HepG2 (cell line): ENCODE measurements around the gene PDCL3. TPM values are rescaled to one million over a fixed set of nuclear protein-coding genes. Genes with fewer than 3 reads are reported as not detected.
A peak's percentile ranks its signal among the peaks of the same experiment; 100 is the strongest.

Experiments
- BCL6 ChIP-seq: IDR thresholded peaks from 2 replicates; pipeline ENCODE4 v1.6.1; 2016; ENCODE audit warnings: missing genetic modification reagents, missing compliant biosample characterization
- CBFB ChIP-seq: sonication (generic); formaldehyde crosslinking; IDR thresholded peaks from 2 replicates; pipeline ENCODE4 v1.4.0; 2020; ENCODE audit warnings: missing genetic modification reagents
- ELF1 ChIP-seq: sonication (generic); formaldehyde crosslinking; IDR thresholded peaks from 2 replicates; pipeline ENCODE4 v1.4.0; 2020; ENCODE audit warnings: missing genetic modification reagents
- GTF2F1 ChIP-seq: fragments of 150-350 bp; IDR thresholded peaks from 2 replicates; pipeline ENCODE4 v1.6.1; 2014; ENCODE audit warnings: low read length
- HIVEP1 ChIP-seq: sonication (generic); formaldehyde crosslinking; IDR thresholded peaks from 2 replicates; pipeline ENCODE4 v1.4.0; 2020; ENCODE audit warnings: mild to moderate bottlenecking, missing genetic modification reagents
- HNF4A ChIP-seq: sonication (generic); formaldehyde crosslinking; IDR thresholded peaks from 2 replicates; pipeline ENCODE4 v1.4.0; 2020; ENCODE audit warnings: missing genetic modification reagents
- KLF6 ChIP-seq: IDR thresholded peaks from 2 replicates; pipeline ENCODE4 v1.8.0; 2016; ENCODE audit warnings: missing biosample characterization, missing genetic modification reagents
- MBD4 ChIP-seq: IDR thresholded peaks from 2 replicates; pipeline ENCODE4 v1.6.1; 2012; ENCODE audit warnings: low read length, inconsistent platforms, borderline replicate concordance
- MXI1 ChIP-seq: IDR thresholded peaks from 3 replicates; pipeline ENCODE4 v1.6.1; 2012; ENCODE audit warnings: low read depth, low read length, inconsistent platforms, borderline replicate concordance
- NKX3-1 ChIP-seq: sonication (generic); formaldehyde crosslinking; IDR thresholded peaks from 2 replicates; pipeline ENCODE4 v1.5.0; 2020; ENCODE audit warnings: missing genetic modification reagents
- POGZ ChIP-seq: sonication (generic); formaldehyde crosslinking; IDR thresholded peaks from 2 replicates; pipeline ENCODE4 v1.4.0; 2020; ENCODE audit warnings: mild to moderate bottlenecking, missing genetic modification reagents
- POLR2AphosphoS2 ChIP-seq: IDR thresholded peaks from 2 replicates; pipeline ENCODE4 v1.6.1; 2011; ENCODE audit warnings: low read depth, low read length, improper control_type of control experiment
- RXRA ChIP-seq: sonication (generic); formaldehyde crosslinking; IDR thresholded peaks from 2 replicates; pipeline ENCODE4 v1.5.1; 2020; ENCODE audit warnings: missing genetic modification reagents
- SP2 ChIP-seq: sonication (generic); formaldehyde crosslinking; IDR thresholded peaks from 2 replicates; pipeline ENCODE4 v1.5.1; 2020; ENCODE audit warnings: mild to moderate bottlenecking, missing genetic modification reagents
- STAG1 ChIP-seq: sonication (generic); formaldehyde crosslinking; IDR thresholded peaks from 2 replicates; pipeline ENCODE4 v1.4.0; 2020; ENCODE audit warnings: missing genetic modification reagents
- TP53 ChIP-seq: sonication (generic); formaldehyde crosslinking; conservative IDR thresholded peaks from 2 replicates; pipeline ENCODE4 v1.4.0; 2020; ENCODE audit warnings: missing genetic modification reagents
- YEATS2 ChIP-seq: sonication (generic); formaldehyde crosslinking; IDR thresholded peaks from 2 replicates; pipeline ENCODE4 v1.4.0; 2020; ENCODE audit warnings: missing genetic modification reagents, borderline replicate concordance
- ZFX ChIP-seq: sonication (generic); formaldehyde crosslinking; IDR thresholded peaks from 2 replicates; pipeline ENCODE4 v1.4.0; 2020; ENCODE audit warnings: mild to moderate bottlenecking, low read depth, missing genetic modification reagents, moderate library complexity
- ZIK1 ChIP-seq: sonication (generic); formaldehyde crosslinking; IDR thresholded peaks from 2 replicates; pipeline ENCODE4 v1.5.0; 2020; ENCODE audit warnings: mild to moderate bottlenecking, low read depth, missing genetic modification reagents, borderline replicate concordance
- ZNF232 ChIP-seq: sonication (generic); formaldehyde crosslinking; IDR thresholded peaks from 2 replicates; pipeline ENCODE4 v1.4.0; 2020; ENCODE audit warnings: missing genetic modification reagents, borderline replicate concordance
- ZNF567 ChIP-seq: sonication (generic); formaldehyde crosslinking; IDR thresholded peaks from 2 replicates; pipeline ENCODE4 v1.8.1; 2023; ENCODE audit warnings: mild to moderate bottlenecking, missing genetic modification reagents, borderline replicate concordance
- ZNF605 ChIP-seq: sonication (generic); formaldehyde crosslinking; IDR thresholded peaks from 2 replicates; pipeline ENCODE4 v1.8.0; 2022; ENCODE audit warnings: mild to moderate bottlenecking, missing genetic modification reagents
- ZNF672 ChIP-seq: sonication (generic); formaldehyde crosslinking; IDR thresholded peaks from 2 replicates; pipeline ENCODE4 v1.8.1; 2022; ENCODE audit warnings: missing genetic modification reagents
- ZNF75D ChIP-seq: sonication (generic); formaldehyde crosslinking; IDR thresholded peaks from 2 replicates; pipeline ENCODE4 v1.8.1; 2023; ENCODE audit warnings: missing genetic modification reagents, mild to moderate bottlenecking, borderline replicate concordance
- polyA plus RNA-seq, 8 experiments: library from polyadenylated mRNA; depleted of rRNA in 3 of 8; stranded (reverse) in 7 of 8; unstranded in 1 of 8; fragments of >200 nt; fragmentation: Illumina TruSeq in 4 of 8; extraction: Trizol in 4 of 8; gene quantifications; 2 replicates each; pipeline versions ENCODE4 v1.2.1 to v1.2.3, GENCODE V29; 2011 to 2016; ENCODE audit warnings: low read depth in 4 of 8, missing spikeins in 1 of 8, mixed read lengths in 1 of 8; ENCODE audit not compliant: insufficient read depth in 1 of 8
- total RNA-seq, 5 experiments: library from RNA; depleted of rRNA; stranded (reverse); fragments of >200 nt; fragmentation: Illumina TruSeq; extraction: Trizol; gene quantifications; 2 replicates each; pipeline ENCODE4 v1.2.3, GENCODE V29; 2016; ENCODE audit warnings: low read depth in 1 of 5
- TF ChIP-seq, protein P1 (sequence below): sonication (generic); IDR thresholded peaks from 2 replicates; pipeline ENCODE4 v1.6.1; 2016; ENCODE audit warnings: low read depth, borderline replicate concordance
- TF ChIP-seq, protein P2 (sequence below): sonication (generic); formaldehyde crosslinking; conservative IDR thresholded peaks from 2 replicates; pipeline ENCODE4 v1.8.0; 2022; ENCODE audit warnings: missing genetic modification reagents
- TF ChIP-seq, protein P3 (sequence below): IDR thresholded peaks from 2 replicates; pipeline ENCODE4 v1.6.1; 2012; ENCODE audit warnings: inconsistent platforms
- TF ChIP-seq, protein P4 (sequence below): sonication (generic); formaldehyde crosslinking; IDR thresholded peaks from 2 replicates; pipeline ENCODE4 v1.8.1; 2022; ENCODE audit warnings: mild to moderate bottlenecking, missing genetic modification reagents

The PDCL3 gene
- total and polyA plus RNA-seq, 2 of the 13 experiments (the other 11 are each of a cell fraction or from before 2014, with no cell fraction given), result 14.4 to 24.4 TPM

DNA sequence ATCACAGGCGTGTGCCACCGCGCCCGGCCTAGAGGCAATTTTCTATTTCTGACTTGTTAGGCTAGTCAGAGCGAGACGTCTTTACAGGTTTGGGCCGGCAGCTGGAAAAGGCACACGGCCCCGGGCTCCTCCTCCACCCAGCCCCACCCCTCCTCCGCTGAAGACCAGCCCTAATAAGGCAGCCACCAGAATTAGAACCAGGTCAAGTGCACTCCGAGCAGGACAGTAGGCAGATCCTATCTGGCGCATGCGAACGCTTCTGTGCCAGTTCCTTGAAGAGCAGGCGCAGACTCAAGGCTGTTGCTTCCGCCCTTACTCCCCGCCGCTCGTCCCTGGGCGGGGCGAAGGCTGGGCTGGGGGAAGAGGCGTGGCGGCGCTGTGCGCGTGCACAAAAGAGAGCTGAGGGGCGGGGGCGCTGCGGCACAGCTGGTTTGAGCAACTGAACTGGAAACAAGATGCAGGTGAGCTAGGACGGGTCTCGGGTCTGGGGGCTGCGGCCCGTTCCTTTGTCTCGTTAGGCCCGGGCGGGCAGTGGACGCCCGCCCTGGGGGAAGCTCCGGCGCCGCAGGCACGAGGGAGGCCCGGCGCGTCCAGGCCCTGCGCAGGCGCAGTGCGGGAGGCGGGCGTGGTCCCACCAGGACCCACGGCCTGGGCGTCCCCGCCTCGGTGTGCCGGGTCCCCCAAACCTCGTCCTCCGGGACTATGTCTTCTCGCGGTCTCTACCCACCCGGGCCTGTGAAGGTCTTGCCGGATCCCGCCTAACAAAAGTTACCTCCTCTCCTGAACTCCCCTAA, at the start of gene PDCL3 (continued):
- TF ChIP-seq NKX3-1 (CRISPR knock-in tag) (peak; percentile 37; the same call in 1 of the 2 replicates), TP53 (CRISPR knock-in tag) (no peak), HIVEP1 (CRISPR knock-in tag) (peak; percentile 52; the same call in 1 of the 2 replicates), ZNF75D (CRISPR knock-in tag) (no peak), KLF6 (CRISPR knock-in tag) (peak; percentile 95; the same call in 1 of the 2 replicates), STAG1 (CRISPR knock-in tag) (no peak), GTF2F1 (no peak), MBD4 (no peak), CBFB (CRISPR knock-in tag) (peak; percentile 78; the same call in 1 of the 2 replicates), RXRA (CRISPR knock-in tag) (peak; percentile 85), HNF4A (CRISPR knock-in tag) (peak; percentile 23; the same call in 1 of the 2 replicates), ZIK1 (CRISPR knock-in tag) (0 out of 2 replicates have a peak, but pooled peaks have one; percentile 55), YEATS2 (peak; percentile 78; the same call in 1 of the 2 replicates), SP2 (peak; percentile 66), POGZ (CRISPR knock-in tag) (peak; percentile 46), ZNF605 (CRISPR knock-in tag) (peak; percentile 82), POLR2AphosphoS2 (no peak), BCL6 (CRISPR knock-in tag) (peak; percentile 88), ELF1 (peak; percentile 97), MXI1 (peak; percentile 90), ZNF567 (CRISPR knock-in tag) (no peak; the same call in 1 of the 2 replicates), ZNF672 (CRISPR knock-in tag) (no peak), ZNF232 (CRISPR knock-in tag) (peak; percentile 26; the same call in 1 of the 2 replicates), ZFX (CRISPR knock-in tag) (peak; percentile 98)
- TF ChIP-seq, protein P1, sequence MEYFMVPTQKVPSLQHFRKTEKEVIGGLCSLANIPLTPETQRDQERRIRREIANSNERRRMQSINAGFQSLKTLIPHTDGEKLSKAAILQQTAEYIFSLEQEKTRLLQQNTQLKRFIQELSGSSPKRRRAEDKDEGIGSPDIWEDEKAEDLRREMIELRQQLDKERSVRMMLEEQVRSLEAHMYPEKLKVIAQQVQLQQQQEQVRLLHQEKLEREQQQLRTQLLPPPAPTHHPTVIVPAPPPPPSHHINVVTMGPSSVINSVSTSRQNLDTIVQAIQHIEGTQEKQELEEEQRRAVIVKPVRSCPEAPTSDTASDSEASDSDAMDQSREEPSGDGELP, result peak; percentile 79; the same call in 1 of the 2 replicates
- TF ChIP-seq, protein P2, sequence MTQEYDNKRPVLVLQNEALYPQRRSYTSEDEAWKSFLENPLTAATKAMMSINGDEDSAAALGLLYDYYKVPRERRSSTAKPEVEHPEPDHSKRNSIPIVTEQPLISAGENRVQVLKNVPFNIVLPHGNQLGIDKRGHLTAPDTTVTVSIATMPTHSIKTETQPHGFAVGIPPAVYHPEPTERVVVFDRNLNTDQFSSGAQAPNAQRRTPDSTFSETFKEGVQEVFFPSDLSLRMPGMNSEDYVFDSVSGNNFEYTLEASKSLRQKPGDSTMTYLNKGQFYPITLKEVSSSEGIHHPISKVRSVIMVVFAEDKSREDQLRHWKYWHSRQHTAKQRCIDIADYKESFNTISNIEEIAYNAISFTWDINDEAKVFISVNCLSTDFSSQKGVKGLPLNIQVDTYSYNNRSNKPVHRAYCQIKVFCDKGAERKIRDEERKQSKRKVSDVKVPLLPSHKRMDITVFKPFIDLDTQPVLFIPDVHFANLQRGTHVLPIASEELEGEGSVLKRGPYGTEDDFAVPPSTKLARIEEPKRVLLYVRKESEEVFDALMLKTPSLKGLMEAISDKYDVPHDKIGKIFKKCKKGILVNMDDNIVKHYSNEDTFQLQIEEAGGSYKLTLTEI (CRISPR knock-in tag), result no peak
- TF ChIP-seq, protein P3, sequence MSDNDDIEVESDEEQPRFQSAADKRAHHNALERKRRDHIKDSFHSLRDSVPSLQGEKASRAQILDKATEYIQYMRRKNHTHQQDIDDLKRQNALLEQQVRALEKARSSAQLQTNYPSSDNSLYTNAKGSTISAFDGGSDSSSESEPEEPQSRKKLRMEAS, result peak; percentile 95
- TF ChIP-seq, protein P4, sequence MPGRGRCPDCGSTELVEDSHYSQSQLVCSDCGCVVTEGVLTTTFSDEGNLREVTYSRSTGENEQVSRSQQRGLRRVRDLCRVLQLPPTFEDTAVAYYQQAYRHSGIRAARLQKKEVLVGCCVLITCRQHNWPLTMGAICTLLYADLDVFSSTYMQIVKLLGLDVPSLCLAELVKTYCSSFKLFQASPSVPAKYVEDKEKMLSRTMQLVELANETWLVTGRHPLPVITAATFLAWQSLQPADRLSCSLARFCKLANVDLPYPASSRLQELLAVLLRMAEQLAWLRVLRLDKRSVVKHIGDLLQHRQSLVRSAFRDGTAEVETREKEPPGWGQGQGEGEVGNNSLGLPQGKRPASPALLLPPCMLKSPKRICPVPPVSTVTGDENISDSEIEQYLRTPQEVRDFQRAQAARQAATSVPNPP, result peak; percentile 90; the same call in 1 of the 2 replicates
